Left ventricle myocardium inferior (tissue), 1 donor: ENCODE measurements around the gene GSTCD. TPM values are rescaled to one million over a fixed set of nuclear protein-coding genes. Genes with fewer than 3 reads are reported as not detected.
A peak's percentile ranks its signal among the peaks of the same experiment; 100 is the strongest.

Experiments used
- DNase-seq: peaks from one replicate; pipeline ENCODE4 v3.0.0-alpha.2; 2020
- H3K27ac ChIP-seq: fragments of 200-600 bp; replicated peaks from 2 replicates; pipeline ENCODE4 v1.8.0; 2021
- H3K27me3 ChIP-seq: fragments of 200-600 bp; 2 replicates; pipeline ENCODE4 v1.8.0; 2021; ENCODE audit warnings: low read depth
- H3K36me3 ChIP-seq: fragments of 200-600 bp; 2 replicates; pipeline ENCODE4 v1.8.0; 2021
- H3K4me1 ChIP-seq: fragments of 200-600 bp; 2 replicates; pipeline ENCODE4 v1.8.0; 2021
- H3K4me3 ChIP-seq: fragments of 200-600 bp; 2 replicates; pipeline ENCODE4 v1.8.0; 2021; ENCODE audit warnings: mild to moderate bottlenecking, moderate library complexity
- H3K9me3 ChIP-seq: fragments of 200-600 bp; replicated peaks from 2 replicates; pipeline ENCODE4 v1.8.0; 2021
- CTCF ChIP-seq: fragments of 200-600 bp; IDR thresholded peaks from 2 replicates; pipeline ENCODE4 v1.8.0; 2021; ENCODE audit warnings: antibody characterized with exemption, mild to moderate bottlenecking, borderline replicate concordance
- intact Hi-C: fragments of 100-400 bp; cut with micrococcal nuclease; formaldehyde crosslinking; loops from one replicate; pipeline ENCODE4 v1.11.0; 2022
- total RNA-seq: library from RNA; stranded (reverse); fragmentation: NEBNext Ultra II Directional; extraction: Animal tissue kit (Norgen Biotek cat#: 25700); gene quantifications from one replicate; pipeline ENCODE4 v1.2.1, GENCODE V29; 2021
- donor health status: DM: no; HTN: yes; CAD: no; lungs with severe emphysema.

The GSTCD gene
- total RNA-seq, 1 donor from 2014 or later = 5.9 TPM

GRCh38 chr4:105858466-105859040 lies 150.0 kb downstream of the GSTCD start:
- Histone ChIP-seq H3K27ac (no peak overlapping the region), H3K27me3 (no peaks in the 10 kb centered on the region), H3K9me3 (peaks cover 42% of the 10 kb centered on the region), H3K36me3 (peaks cover 6% of the 10 kb centered on the region), H3K4me3 (no peak overlapping the region), H3K4me1 (no peaks in the 10 kb centered on the region)
- no peak for DNase-seq
- intact Hi-C loops = no loop called here
- no peak for TF ChIP-seq CTCF

- no peak for TF ChIP-seq CTCF
- H3K27me3 ChIP-seq = no peaks in the 10 kb centered on the region
- intact Hi-C loops = no loop called here
- H3K36me3 ChIP-seq = peaks cover 6% of the 10 kb centered on the region
- H3K27ac ChIP-seq = no peak overlapping the region
- no peaks in the 10 kb centered on the region for H3K4me1 ChIP-seq
- peaks cover 45% of the 10 kb centered on the region for H3K9me3 ChIP-seq
- no peak for DNase-seq
- no peak overlapping the region for H3K4me3 ChIP-seq
These were observed 150.6 kb downstream of the GSTCD start for GRCh38 chr4:105859233-105859632.

- Histone ChIP-seq H3K4me1 (peaks cover 12% of the 10 kb centered on the region), H3K4me3 (no peak overlapping the region), H3K36me3 (no peaks in the 10 kb centered on the region), H3K9me3 (peaks cover under 1% of the 10 kb centered on the region), H3K27me3 (no peaks in the 10 kb centered on the region), H3K27ac (no peak overlapping the region)
- TF ChIP-seq CTCF = no peak
- intact Hi-C loops = no loop called here
- DNase-seq = no peak
These were observed 162.4 kb downstream of the GSTCD start for GRCh38 chr4:105870963-105871362.

- DNase-seq = no peak
- no peak overlapping the region for H3K4me3 ChIP-seq
- H3K27me3 ChIP-seq = no peaks in the 10 kb centered on the region
- no peak for TF ChIP-seq CTCF
- H3K36me3 ChIP-seq = no peaks in the 10 kb centered on the region
- H3K4me1 ChIP-seq = peaks cover 12% of the 10 kb centered on the region
- no peaks in the 10 kb centered on the region for H3K9me3 ChIP-seq
- intact Hi-C loops = no loop called here
- H3K27ac ChIP-seq = no peak overlapping the region
These were observed 163.4 kb downstream of the GSTCD start for GRCh38 chr4:105871997-105872396.

- DNase-seq = no peak
- Histone ChIP-seq H3K9me3 (no peaks in the 10 kb centered on the region), H3K36me3 (no peaks in the 10 kb centered on the region), H3K27ac (peak overlapping the region; percentile 28), H3K27me3 (no peaks in the 10 kb centered on the region), H3K4me1 (peaks cover 23% of the 10 kb centered on the region), H3K4me3 (no peak overlapping the region)
- TF ChIP-seq CTCF = no peak
- intact Hi-C loops = no loop called here
These were observed 166.6 kb downstream of the GSTCD start for GRCh38 chr4:105875233-105875632.
